GM18498 (cell line): ENCODE data around the gene CFAP97D1.

Source experiments
- ATAC-seq: cut with Tn5 transposase; IDR thresholded peaks from one replicate; pipeline ENCODE4 v1.9.1; 2021; ENCODE audit warnings: mild to moderate bottlenecking, moderate library complexity; ENCODE audit not compliant: unreplicated experiment

The CFAP97D1 gene

GRCh38 chr17:43767713-43768059 is 12.5 kb upstream of the CFAP97D1 start:
- ATAC-seq = no peak

DNA sequence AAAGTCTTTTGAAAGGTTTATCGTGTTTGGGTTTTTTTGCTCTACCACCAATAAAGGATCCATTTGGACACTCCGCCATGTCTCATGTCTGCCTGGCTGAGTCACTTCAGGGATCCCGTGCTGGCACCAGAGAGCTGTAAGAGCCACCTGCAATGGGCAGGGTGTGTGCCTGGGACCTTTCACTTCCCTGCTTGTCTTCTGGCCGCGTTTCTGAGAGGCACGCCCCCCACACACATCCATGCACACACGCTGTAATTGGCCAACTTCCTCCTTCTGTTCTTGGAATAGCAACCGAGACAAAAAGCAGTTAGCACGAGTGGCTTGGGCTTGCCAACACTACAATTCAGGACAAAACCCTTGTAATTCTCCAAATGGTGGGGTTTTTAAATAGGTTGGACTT is 11.9 kb upstream of the CFAP97D1 start:
- ATAC-seq = no peak

GRCh38 chr17:43768943-43769342 is 11.3 kb upstream of the CFAP97D1 start:
- ATAC-seq = no peak

DNA sequence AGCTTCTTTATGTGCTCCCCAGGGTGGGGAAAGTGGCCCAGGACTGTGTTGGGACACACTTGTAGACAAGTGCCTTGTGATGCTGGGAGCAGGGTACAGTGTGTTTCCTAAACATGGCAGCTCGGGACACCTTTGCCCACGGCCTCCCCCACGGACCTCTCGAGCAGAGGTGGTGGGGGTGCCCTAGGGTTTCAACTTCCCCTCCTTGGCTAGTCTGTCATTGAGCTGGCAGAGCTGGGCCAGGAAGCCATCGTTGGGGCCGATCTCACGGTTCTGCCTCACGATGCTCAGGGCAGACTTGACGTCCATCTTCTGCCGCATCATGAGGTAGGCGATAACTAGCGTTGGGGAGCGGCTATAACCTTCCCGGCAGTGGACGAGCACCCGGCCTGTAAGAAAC is 10.8 kb upstream of the CFAP97D1 start:
- no peak for ATAC-seq

DNA sequence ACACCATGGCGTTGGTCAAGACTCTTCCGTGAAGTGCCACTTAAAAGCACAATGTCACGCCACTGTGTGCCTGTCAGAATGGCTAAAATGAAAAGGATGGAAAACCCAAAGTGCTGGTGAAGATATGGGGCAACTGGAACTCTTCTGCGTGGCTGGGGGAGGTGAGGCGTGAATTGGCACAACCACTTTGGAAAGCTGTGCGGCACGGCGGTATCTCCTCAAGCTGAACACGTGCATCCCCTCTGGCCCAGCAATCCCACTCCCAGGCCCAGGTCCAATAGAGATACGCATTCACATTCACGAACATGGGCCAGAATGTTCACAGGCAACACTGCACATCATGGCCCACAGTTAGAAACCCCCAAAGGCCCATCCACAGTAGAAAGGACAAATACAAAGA is 10.4 kb upstream of the CFAP97D1 start:
- ATAC-seq = no peak

DNA sequence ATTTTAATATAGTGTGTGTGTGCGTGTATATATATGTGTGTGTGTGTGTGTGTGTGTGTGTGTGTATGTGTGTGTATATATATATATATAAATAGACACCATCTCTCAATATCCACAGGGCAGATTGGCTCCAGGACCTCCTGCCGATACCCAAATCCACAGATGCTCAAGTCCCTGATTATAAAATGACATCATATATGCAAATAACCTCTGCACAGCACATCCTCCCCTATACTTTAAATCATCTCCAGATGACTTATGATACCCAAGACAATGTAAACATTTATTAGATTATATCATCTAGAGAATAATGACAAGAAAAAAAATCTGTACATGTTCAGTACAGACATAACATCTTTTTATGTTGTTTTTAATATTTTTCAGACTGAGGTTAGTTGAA is 9.3 kb upstream of the CFAP97D1 start:
- ATAC-seq = no peak

GRCh38 chr17:43771463-43771862 is 8.8 kb upstream of the CFAP97D1 start:
- ATAC-seq = no peak

DNA sequence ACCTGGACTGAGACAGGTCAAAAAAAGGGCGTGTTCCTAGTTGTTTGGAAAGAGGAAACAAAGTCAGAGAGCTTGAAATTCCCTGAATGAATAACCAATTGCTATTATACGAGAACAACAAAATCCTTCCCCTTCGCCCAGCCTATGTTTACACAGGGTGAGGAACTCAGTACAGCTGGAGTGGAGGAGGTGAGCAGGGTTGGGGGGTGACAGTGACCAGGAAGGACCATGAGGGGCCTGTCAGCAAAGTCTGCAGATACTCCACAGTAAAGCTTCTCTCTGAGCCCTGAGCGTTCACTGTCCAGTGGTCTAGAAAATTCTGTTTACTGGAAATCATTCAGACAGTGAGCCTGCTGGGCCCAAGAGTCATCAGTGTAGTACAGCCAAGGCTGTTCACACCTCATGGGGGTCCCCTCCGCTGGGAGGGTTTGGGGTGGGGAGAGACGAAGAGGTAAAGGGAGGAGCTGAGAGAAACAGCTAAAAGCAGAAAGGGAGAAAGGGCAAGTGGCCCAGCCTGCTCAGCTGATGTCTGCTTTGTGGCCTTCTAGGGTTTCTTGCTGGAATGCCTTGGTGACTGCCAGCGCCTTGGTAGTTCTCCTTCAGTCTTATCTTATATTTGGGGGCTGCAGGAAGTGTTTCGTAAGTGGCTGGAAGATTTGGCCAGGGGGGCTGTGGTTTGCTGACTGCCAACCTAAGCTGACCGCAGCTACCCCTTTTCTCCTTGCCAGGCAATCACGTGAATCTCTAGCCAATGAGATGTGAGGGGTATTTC is 7.2 kb upstream of the CFAP97D1 start:
- no peak for ATAC-seq

- no peak for ATAC-seq
Observed at GRCh38 chr17:43774304-43775250, 5.7 kb upstream of the CFAP97D1 start.

GRCh38 chr17:43778337-43779144 is 1.7 kb upstream of the CFAP97D1 start, which contains the start of gene DUSP3:
Gene DUSP3 (minus strand): TSS chr17:43778977. CDS start chr17:43778924, 53 bp downstream.
- peak; percentile 91 for ATAC-seq

- ATAC-seq = peak; percentile 26
Observed at GRCh38 chr17:43779145-43780125, 800 bp upstream of the CFAP97D1 start.

GRCh38 chr17:43782913-43783680 is 2.9 kb downstream of the CFAP97D1 start:
- ATAC-seq = no peak

DNA sequence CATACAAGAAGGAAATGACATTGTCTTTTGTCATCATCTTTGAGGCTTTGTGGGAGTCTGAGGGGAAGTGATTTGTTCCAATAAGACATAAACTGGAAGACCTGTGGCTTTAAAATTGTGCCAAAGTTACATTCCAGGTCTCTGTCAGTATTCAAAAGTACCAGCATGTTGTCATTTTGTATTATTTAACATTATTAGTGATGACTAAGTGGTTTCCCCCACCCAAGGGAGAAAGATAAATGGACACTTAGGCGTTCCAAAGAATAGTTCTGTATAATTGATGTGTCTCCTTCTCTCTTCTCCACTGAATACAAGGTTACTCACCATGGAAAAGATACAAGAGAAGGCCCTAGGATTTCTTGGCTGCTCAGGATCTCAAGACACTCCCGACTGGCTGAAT is 3.8 kb downstream of the CFAP97D1 start:
- no peak for ATAC-seq

DNA sequence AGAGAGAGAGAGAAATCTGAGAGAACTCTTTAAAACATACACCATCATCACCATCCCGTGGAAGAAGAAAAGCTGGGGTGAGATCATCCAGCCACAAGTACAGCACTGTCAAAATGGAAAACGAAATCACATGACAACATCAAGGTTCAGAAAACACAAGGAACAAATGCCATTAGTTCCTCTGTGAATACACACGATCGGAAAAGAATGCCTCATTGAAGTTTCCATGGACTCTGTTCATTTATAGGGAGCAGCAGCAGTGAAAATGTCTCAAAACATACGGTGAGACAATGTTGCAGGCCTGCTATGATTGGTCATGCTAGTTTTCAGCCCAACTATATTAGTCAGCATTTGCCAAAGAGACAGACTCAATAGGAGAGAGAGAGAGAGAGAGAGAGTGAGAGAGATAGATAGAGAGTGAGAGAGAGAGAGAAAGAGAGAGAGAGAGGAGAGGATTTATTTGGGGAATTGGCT is 4.4 kb downstream of the CFAP97D1 start:
- no peak for ATAC-seq

DNA sequence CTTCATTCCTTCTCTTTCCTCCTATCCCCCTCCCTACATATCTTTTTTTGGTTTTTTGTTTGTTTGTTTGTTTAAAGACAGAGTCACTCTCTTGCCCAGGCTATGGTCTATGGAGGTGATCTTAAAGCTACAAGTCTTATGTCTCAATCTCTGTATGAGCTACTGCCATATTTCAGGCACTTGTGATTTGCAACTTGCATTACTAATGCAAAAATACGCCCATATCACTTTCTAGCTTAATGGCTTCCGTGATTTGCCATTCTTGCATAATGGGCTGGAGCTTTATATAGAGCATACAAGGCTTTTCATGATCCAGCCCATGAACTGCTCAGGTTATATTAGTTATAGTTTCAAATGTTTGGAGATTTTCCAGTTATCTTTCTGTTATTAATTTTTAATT is 7.5 kb downstream of the CFAP97D1 start:
- ATAC-seq = no peak

DNA sequence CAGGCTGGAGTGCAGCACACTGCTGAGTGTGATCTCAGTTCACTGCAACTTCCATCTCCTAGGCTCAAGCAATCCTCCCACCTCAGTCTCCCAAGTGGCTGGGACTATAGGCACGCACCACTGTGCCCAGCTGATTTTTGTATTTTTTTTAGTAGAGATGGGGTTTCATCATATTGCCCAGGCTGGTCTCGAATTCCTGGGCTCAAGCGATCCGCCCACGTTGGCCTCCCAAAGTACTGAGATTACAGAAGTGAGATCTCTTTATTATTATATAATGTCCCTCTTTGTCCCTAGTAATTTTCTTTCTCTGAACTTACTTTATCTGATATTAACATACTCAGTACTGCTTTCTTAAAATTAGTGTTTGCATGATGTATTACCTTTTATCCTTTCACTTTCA is 8.3 kb downstream of the CFAP97D1 start:
- no peak for ATAC-seq

DNA sequence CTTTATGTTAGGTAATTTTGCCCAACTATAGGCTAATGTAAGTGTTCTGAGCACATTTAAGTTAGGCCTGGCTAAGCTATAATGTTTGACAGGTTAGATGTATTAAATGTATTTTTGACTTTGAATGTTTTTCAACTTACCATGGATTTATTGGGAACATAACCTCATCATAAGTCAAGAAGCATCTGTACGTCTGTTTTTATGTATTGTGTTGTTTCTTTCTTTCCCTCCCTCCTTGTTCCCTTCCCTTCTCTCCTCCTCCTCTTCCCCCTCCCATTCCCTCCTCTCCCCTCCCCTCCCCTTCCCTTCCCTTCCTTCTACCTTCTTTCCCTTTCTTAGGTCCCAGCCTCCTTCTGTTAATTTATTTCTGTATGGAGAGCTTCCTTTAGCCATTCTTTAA is 9.2 kb downstream of the CFAP97D1 start:
- ATAC-seq = no peak

- no peak for ATAC-seq
Observed at GRCh38 chr17:43790311-43790940, 10.2 kb downstream of the CFAP97D1 start.

DNA sequence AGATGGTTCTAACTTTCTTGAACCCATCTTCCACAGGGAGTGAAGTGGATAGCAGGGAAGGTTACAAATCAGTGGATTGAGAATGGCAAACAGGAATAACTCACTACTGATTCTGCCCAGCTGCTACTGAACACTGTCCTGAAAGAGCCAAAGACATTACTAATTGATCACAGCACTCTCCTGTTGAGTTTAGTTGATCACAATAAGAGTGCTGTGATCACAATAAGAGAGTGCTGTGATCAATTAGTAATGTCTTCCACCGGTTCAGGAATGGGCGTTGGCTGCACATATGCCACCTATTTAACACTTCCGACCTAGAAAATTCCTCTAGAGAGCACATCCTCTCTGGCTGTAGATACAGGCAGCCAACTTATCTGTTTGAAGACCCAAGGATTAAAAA is 11.4 kb downstream of the CFAP97D1 start:
- no peak for ATAC-seq
